GM19023 (cell line): ENCODE data around the gene KANSL2.

ENCODE experiments used
- ATAC-seq: cut with Tn5 transposase; IDR thresholded peaks from one replicate; pipeline ENCODE4 v1.9.1; 2021; ENCODE audit warnings: mild to moderate bottlenecking, moderate library complexity; ENCODE audit not compliant: unreplicated experiment

KANSL2 gene

GRCh38 chr12:48615681-48616080, 66.4 kb downstream of the KANSL2 start:
- ATAC-seq = no peak

DNA sequence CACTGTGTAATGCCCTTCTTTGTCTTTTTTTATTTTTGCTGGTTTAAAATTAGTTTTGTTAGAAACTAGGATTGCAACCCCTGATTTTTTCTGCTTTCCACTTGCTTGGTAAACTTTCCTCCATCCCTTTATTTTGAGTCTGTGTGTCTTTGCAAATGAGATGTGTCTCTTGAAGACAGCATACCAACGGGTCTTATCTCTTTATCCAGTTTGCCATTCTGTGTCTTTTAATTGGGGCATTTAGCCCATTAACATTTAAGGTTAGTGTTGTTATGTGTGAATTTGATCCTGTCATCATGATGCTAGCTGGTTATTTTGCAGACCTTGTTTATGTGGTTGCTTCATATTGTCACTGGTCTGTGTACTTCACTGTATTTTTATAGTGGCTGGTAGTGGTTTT, 68.7 kb downstream of the KANSL2 start:
- no peak for ATAC-seq
